Loucy (cell line): ENCODE data around the gene DPAGT1.
"Not testable (repeated sequence)": the region's sequence is repeated elsewhere in the genome, so short reads cannot be mapped to it uniquely, and the experiment has no call there.

Experiments
- H2AFZ ChIP-seq: fragments of 200-600 bp; sonication (generic); 2 replicates; pipeline ENCODE4 v1.6.0; 2016; ENCODE audit warnings: antibody characterized with exemption, mild to moderate bottlenecking, low read length, moderate library complexity
- H3F3A ChIP-seq: fragments of 200-600 bp; 2 replicates; pipeline ENCODE4 v1.6.0; 2016; ENCODE audit warnings: antibody characterized with exemption, low read depth, mild to moderate bottlenecking
- H3K27me3 ChIP-seq: fragments of 200-600 bp; sonication (generic); 2 replicates; pipeline ENCODE4 v1.6.1; 2014; ENCODE audit warnings: low read length, mild to moderate bottlenecking; ENCODE audit not compliant: insufficient read depth, poor library complexity, severe bottlenecking
- H3K36me3 ChIP-seq: fragments of 200-600 bp; sonication (generic); 2 replicates; pipeline ENCODE4 v1.6.1; 2016; ENCODE audit warnings: low read length; ENCODE audit not compliant: insufficient read depth
- H3K4me1 ChIP-seq: fragments of 200-600 bp; sonication (generic); 2 replicates; pipeline ENCODE4 v1.5.1; 2014; ENCODE audit warnings: low read length, mild to moderate bottlenecking; ENCODE audit not compliant: insufficient read depth, poor library complexity, severe bottlenecking
- H3K4me2 ChIP-seq: fragments of 200-600 bp; sonication (generic); 2 replicates; pipeline ENCODE4 v1.6.0; 2014; ENCODE audit warnings: antibody characterized with exemption, low read length, low read depth, mild to moderate bottlenecking; ENCODE audit not compliant: poor library complexity, severe bottlenecking
- H3K4me3 ChIP-seq: fragments of 200-600 bp; sonication (generic); 2 replicates; pipeline ENCODE4 v1.5.1; 2014; ENCODE audit warnings: low read length, mild to moderate bottlenecking, mixed read lengths; ENCODE audit not compliant: poor library complexity, severe bottlenecking
- H3K79me2 ChIP-seq: fragments of 200-600 bp; sonication (generic); 2 replicates; pipeline ENCODE4 v1.6.1; 2014; ENCODE audit warnings: low read length; ENCODE audit not compliant: insufficient read depth
- H3K9ac ChIP-seq: fragments of 200-600 bp; sonication (generic); 2 replicates; pipeline ENCODE4 v1.6.0; 2014; ENCODE audit warnings: mild to moderate bottlenecking, low read depth, low read length, moderate library complexity; ENCODE audit not compliant: poor library complexity, severe bottlenecking
- H3K9me2 ChIP-seq: fragments of 200-600 bp; sonication (generic); replicated peaks from 2 replicates; pipeline ENCODE4 v1.6.1; 2016; ENCODE audit warnings: low read depth, low read length, mixed read lengths
- H3K9me3 ChIP-seq: fragments of 200-600 bp; sonication (generic); 2 replicates; pipeline ENCODE4 v1.6.1; 2014; ENCODE audit warnings: mild to moderate bottlenecking, antibody characterized with exemption, low read length, low read depth; ENCODE audit not compliant: insufficient read depth
- H4K20me1 ChIP-seq: fragments of 200-600 bp; sonication (generic); 2 replicates; pipeline ENCODE4 v1.6.0; 2014; ENCODE audit warnings: antibody characterized with exemption, low read length, mild to moderate bottlenecking; ENCODE audit not compliant: insufficient read depth, poor library complexity, severe bottlenecking
- EZH2phosphoT487 ChIP-seq: fragments of 200-600 bp; IDR thresholded peaks from 2 replicates; pipeline ENCODE4 v1.6.1; 2018; ENCODE audit warnings: antibody characterized with exemption, mild to moderate bottlenecking, moderate library complexity, borderline replicate concordance
- TF ChIP-seq, protein P1 (sequence below): fragments of 200-600 bp; sonication (generic); conservative IDR thresholded peaks from 2 replicates; pipeline ENCODE4 v1.5.1; 2014; ENCODE audit warnings: mild to moderate bottlenecking, antibody characterized with exemption, low read length

DPAGT1 gene

DNA sequence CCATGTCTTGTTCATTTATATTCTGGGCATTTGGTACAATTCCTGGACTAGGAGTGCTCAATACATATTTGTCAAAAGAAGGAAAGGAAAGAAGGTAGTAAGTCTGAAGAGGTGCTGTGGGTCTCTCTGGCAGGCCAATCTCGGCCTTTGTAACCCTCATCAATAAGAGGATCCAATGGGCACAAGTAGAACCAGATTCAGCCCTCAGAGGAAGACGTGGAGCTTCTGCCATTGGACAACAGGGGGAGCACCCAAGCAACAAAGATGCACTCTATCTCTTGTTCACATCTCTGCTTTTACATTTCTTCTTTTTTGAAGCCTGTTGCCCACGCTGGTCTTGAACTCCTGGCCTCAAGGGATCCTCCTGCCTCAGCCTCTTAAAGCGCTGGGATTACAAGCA is 36.3 kb downstream of the DPAGT1 start:
- no peaks in the 10 kb centered on the region for H3K36me3 ChIP-seq
- no peaks in the 10 kb centered on the region for H3F3A ChIP-seq
- H3K79me2 ChIP-seq = peaks cover 22% of the 10 kb centered on the region
- peaks cover 20% of the 10 kb centered on the region for H3K4me1 ChIP-seq
- H3K4me3 ChIP-seq = no peak overlapping the region
- H3K4me2 ChIP-seq = peak overlapping the region; percentile 29
- no peaks in the 10 kb centered on the region for H4K20me1 ChIP-seq
- TF ChIP-seq EZH2phosphoT487 = no peak
- TF ChIP-seq, protein P1, sequence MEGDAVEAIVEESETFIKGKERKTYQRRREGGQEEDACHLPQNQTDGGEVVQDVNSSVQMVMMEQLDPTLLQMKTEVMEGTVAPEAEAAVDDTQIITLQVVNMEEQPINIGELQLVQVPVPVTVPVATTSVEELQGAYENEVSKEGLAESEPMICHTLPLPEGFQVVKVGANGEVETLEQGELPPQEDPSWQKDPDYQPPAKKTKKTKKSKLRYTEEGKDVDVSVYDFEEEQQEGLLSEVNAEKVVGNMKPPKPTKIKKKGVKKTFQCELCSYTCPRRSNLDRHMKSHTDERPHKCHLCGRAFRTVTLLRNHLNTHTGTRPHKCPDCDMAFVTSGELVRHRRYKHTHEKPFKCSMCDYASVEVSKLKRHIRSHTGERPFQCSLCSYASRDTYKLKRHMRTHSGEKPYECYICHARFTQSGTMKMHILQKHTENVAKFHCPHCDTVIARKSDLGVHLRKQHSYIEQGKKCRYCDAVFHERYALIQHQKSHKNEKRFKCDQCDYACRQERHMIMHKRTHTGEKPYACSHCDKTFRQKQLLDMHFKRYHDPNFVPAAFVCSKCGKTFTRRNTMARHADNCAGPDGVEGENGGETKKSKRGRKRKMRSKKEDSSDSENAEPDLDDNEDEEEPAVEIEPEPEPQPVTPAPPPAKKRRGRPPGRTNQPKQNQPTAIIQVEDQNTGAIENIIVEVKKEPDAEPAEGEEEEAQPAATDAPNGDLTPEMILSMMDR = peak; percentile 72
- H3K9me3 ChIP-seq = no peaks in the 10 kb centered on the region
- no peak overlapping the region for H3K9ac ChIP-seq
- H2AFZ ChIP-seq = no peak overlapping the region
- H3K27me3 ChIP-seq = no peaks in the 10 kb centered on the region
- no peaks in the 10 kb centered on the region for H3K9me2 ChIP-seq

- Histone ChIP-seq H3F3A (no peaks in the 10 kb centered on the region), H2AFZ (no peak overlapping the region), H3K79me2 (peaks cover 13% of the 10 kb centered on the region), H3K4me2 (no peak overlapping the region), H3K27me3 (no peaks in the 10 kb centered on the region), H4K20me1 (no peaks in the 10 kb centered on the region), H3K4me1 (peaks cover 20% of the 10 kb centered on the region), H3K9ac (no peak overlapping the region), H3K9me2 (no peaks in the 10 kb centered on the region), H3K36me3 (no peaks in the 10 kb centered on the region), H3K4me3 (no peak overlapping the region), H3K9me3 (no peaks in the 10 kb centered on the region)
- TF ChIP-seq, protein P1 = no peak
- TF ChIP-seq EZH2phosphoT487 = no peak
Measured at GRCh38 chr11:119062779-119063178, 38.9 kb downstream of the DPAGT1 start.

DNA sequence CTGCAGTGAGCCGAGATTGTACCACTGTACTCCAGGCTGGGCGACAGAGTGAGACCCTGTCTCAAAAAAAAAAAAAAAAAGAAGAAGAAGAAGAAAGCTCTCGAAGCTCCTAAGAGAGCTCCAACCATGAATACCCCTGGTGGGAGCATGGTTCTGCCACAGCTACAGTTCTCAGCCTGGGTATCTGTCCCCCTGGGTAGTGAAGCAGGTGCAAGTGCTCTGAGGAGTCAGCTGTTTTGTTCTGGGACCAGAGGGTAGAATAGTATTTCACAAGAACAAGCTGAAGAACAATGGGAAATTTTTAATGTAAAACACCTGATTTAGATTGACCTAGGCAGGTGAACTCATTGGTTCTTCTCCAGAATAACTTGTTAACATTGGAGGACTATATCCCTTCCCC is 40.4 kb downstream of the DPAGT1 start:
- no peaks in the 10 kb centered on the region for H3F3A ChIP-seq

DNA sequence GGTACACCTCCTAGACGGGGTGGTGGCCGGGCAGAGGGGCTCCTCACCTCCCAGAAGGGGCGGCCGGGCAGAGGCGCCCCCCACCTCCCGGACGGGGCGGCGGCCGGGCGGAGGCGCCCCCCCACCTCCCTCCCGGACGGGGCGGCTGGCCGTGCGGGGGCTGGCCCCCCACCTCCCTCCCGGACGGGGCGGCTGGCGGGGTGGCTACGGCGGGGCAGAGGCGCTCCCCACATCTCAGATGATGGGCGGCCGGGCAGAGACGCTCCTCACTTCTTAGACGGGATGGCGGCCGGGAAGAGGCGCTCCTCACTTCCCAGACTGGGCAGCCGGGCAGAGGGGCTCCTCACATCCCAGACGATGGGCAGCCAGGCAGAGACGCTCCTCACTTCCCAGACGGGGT is 42.5 kb downstream of the DPAGT1 start:
- not testable (repeated sequence) for H3K9ac ChIP-seq, H3K4me3 ChIP-seq, H3F3A ChIP-seq, H3K4me2 ChIP-seq, H2AFZ ChIP-seq, H3K27me3 ChIP-seq, H3K9me2 ChIP-seq, H3K9me3 ChIP-seq
- Histone ChIP-seq H4K20me1 (peaks cover 26% of the 10 kb centered on the region), H3K4me1 (peaks cover 24% of the 10 kb centered on the region), H3K79me2 (peaks cover 36% of the 10 kb centered on the region), H3K36me3 (peaks cover 10% of the 10 kb centered on the region; the same call in 1 of the 2 replicates)

More for the DNA sequence above, 40.4 kb downstream of the DPAGT1 start:
- Histone ChIP-seq H3K4me2 (no peak overlapping the region), H3K4me3 (no peak overlapping the region), H3K4me1 (peaks cover 13% of the 10 kb centered on the region), H3K9me2 (no peaks in the 10 kb centered on the region), H3K36me3 (no peaks in the 10 kb centered on the region), H3K79me2 (peaks cover 19% of the 10 kb centered on the region), H4K20me1 (peaks cover 5% of the 10 kb centered on the region), H3K27me3 (peaks cover 6% of the 10 kb centered on the region), H3K9me3 (no peaks in the 10 kb centered on the region), H2AFZ (no peak overlapping the region), H3K9ac (no peak overlapping the region)
- TF ChIP-seq, protein P1 = no peak
- no peak for TF ChIP-seq EZH2phosphoT487
